ENCODE results near the gene PRAMEF12.

DNA sequence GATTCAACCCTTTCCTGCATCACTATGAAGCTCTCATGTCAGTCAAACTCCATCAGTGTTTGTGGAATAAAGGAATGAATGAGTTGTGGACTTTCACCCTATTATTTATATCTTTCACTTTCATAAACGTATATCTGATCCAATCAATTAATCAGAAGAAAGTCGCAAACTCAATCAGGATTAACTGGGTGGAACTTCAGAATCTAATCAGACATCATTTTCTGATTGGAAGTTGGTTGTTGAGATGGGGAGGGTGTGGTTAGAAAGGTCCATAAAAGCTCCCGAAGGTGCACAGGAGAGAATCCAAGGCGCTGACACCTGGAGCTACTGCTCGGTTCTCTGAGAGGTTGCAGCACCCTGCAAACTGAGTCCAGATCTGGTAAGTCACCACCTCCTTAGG is at the start of gene PRAMEF12:
- TF ChIP-seq, protein P1, sequence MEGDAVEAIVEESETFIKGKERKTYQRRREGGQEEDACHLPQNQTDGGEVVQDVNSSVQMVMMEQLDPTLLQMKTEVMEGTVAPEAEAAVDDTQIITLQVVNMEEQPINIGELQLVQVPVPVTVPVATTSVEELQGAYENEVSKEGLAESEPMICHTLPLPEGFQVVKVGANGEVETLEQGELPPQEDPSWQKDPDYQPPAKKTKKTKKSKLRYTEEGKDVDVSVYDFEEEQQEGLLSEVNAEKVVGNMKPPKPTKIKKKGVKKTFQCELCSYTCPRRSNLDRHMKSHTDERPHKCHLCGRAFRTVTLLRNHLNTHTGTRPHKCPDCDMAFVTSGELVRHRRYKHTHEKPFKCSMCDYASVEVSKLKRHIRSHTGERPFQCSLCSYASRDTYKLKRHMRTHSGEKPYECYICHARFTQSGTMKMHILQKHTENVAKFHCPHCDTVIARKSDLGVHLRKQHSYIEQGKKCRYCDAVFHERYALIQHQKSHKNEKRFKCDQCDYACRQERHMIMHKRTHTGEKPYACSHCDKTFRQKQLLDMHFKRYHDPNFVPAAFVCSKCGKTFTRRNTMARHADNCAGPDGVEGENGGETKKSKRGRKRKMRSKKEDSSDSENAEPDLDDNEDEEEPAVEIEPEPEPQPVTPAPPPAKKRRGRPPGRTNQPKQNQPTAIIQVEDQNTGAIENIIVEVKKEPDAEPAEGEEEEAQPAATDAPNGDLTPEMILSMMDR (IDR thresholded peaks at IDR 0.05), result no peak
- no peak for TF ChIP-seq POLR2AphosphoS5 (IDR thresholded peaks at IDR 0.05)
- TF ChIP-seq POLR2A (IDR thresholded peaks at IDR 0.05), result no peak
- TF ChIP-seq EP300 (IDR thresholded peaks at IDR 0.05), result no peak
